IMR-90 (cell line): ENCODE results near the gene FABP7. TPM values are rescaled to one million over a fixed set of nuclear protein-coding genes. Genes with fewer than 3 reads are reported as not detected.

Experiments used
- ATAC-seq: fragments of 200-7000 bp; cut with Tn5 transposase; 2 replicates; pipeline ENCODE4 v1.9.1; 2020; ENCODE audit warnings: low read depth, mild to moderate bottlenecking, moderate library complexity
- BruUV-seq: library from RNA; stranded (reverse); fragments of 400-500 nt; replicated peaks from 2 replicates; lab custom pipeline; 2021; lab: Mats Ljungman, UMichigan
- CTCF ChIA-PET: fragments of 300-600 bp; formaldehyde crosslinking; extraction: SDS; loops from one replicate; lab custom pipeline; 2021; ENCODE audit warnings: antibody characterized with exemption; lab: Yijun Ruan, JAX
- POLR2A ChIA-PET: fragments of 300-600 bp; sonication (Branson Sonifier 250); formaldehyde crosslinking; loops from one replicate; lab custom pipeline; 2022; ENCODE audit warnings: antibody characterized with exemption; ENCODE audit not compliant: unreplicated experiment; lab: Charles Lee
- DNase-seq: peaks from one replicate; pipeline ENCODE4 v3.0.0; 2013
- H2AFZ ChIP-seq: replicated peaks from 2 replicates; pipeline ENCODE3; 2013; ENCODE audit warnings: low read length, mild to moderate bottlenecking; ENCODE audit not compliant: poor library complexity
- H2AK5ac ChIP-seq: 2 replicates; pipeline ENCODE4 v1.6.1; 2013; ENCODE audit warnings: low read depth, low read length, inconsistent platforms
- H2AK9ac ChIP-seq: replicated peaks from 2 replicates; pipeline ENCODE3; 2013; ENCODE audit warnings: mild to moderate bottlenecking, low read depth, low read length, moderate library complexity; ENCODE audit not compliant: poor library complexity
- H2BK120ac ChIP-seq: 2 replicates; pipeline ENCODE4 v1.6.1; 2013; ENCODE audit warnings: low read depth, low read length, inconsistent platforms
- H2BK15ac ChIP-seq: 3 replicates; pipeline ENCODE4 v1.6.1; 2013; ENCODE audit warnings: low read depth, low read length, inconsistent platforms
- H2BK20ac ChIP-seq: 2 replicates; pipeline ENCODE4 v1.6.1; 2013; ENCODE audit warnings: low read depth, mild to moderate bottlenecking, inconsistent platforms, low read length, moderate library complexity
- H2BK5ac ChIP-seq: 2 replicates; pipeline ENCODE4 v1.6.1; 2013; ENCODE audit warnings: mild to moderate bottlenecking, low read depth, low read length, inconsistent platforms; ENCODE audit not compliant: poor library complexity, severe bottlenecking
- H3K14ac ChIP-seq: replicated peaks from 2 replicates; pipeline ENCODE4 v1.6.1; 2013; ENCODE audit warnings: low read depth, low read length, inconsistent platforms
- H3K18ac ChIP-seq: 2 replicates; pipeline ENCODE4 v1.6.1; 2013; ENCODE audit warnings: low read depth, low read length, control low read depth
- H3K23ac ChIP-seq: 2 replicates; pipeline ENCODE4 v1.6.1; 2013; ENCODE audit warnings: low read depth, low read length, inconsistent platforms
- H3K27ac ChIP-seq: 2 replicates; pipeline ENCODE4 v1.5.1; 2013; ENCODE audit warnings: mild to moderate bottlenecking, control low read depth, low read length; ENCODE audit not compliant: insufficient read depth
- H3K27me3 ChIP-seq: 2 replicates; pipeline ENCODE4 v1.6.1; 2013; ENCODE audit warnings: low read length; ENCODE audit not compliant: control insufficient read depth, insufficient read depth
- H3K36me3 ChIP-seq: 2 replicates; pipeline ENCODE4 v1.6.1; 2013; ENCODE audit warnings: low read length, mixed read lengths; ENCODE audit not compliant: control insufficient read depth, insufficient read depth
- H3K4ac ChIP-seq: 2 replicates; pipeline ENCODE4 v1.6.1; 2013; ENCODE audit warnings: low read depth, low read length, inconsistent platforms
- H3K4me1 ChIP-seq: 2 replicates; pipeline ENCODE4 v1.6.1; 2013; ENCODE audit warnings: low read length, mixed read lengths; ENCODE audit not compliant: control insufficient read depth, insufficient read depth
- H3K4me2 ChIP-seq: 2 replicates; pipeline ENCODE4 v1.6.1; 2013; ENCODE audit warnings: low read depth, mild to moderate bottlenecking, control low read depth, low read length, moderate library complexity
- H3K4me3 ChIP-seq: 2 replicates; pipeline ENCODE4 v1.5.1; 2013; ENCODE audit warnings: low read depth, mild to moderate bottlenecking, control low read depth, low read length, moderate library complexity; ENCODE audit not compliant: insufficient read depth
- H3K56ac ChIP-seq: 2 replicates; pipeline ENCODE4 v1.6.1; 2013; ENCODE audit warnings: low read length, inconsistent platforms; ENCODE audit not compliant: insufficient read depth; ENCODE audit errors: extremely low read depth
- H3K79me1 ChIP-seq, 2 experiments: 2 replicates each; pipeline ENCODE4 v1.6.1; 2013; ENCODE audit warnings: low read length in 2 of 2, inconsistent platforms in 1 of 2, low read depth in 1 of 2
- H3K9ac ChIP-seq: 2 replicates; pipeline ENCODE4 v1.6.1; 2013; ENCODE audit warnings: low read depth, low read length, control low read depth
- H3K9me1 ChIP-seq: 2 replicates; pipeline ENCODE4 v1.6.1; 2013; ENCODE audit warnings: low read length, inconsistent platforms; ENCODE audit not compliant: insufficient read depth
- H3K9me3 ChIP-seq: 2 replicates; pipeline ENCODE4 v1.6.1; 2013; ENCODE audit warnings: low read length; ENCODE audit not compliant: control insufficient read depth, insufficient read depth
- H4K20me1 ChIP-seq: 2 replicates; pipeline ENCODE4 v1.6.1; 2013; ENCODE audit warnings: low read length, inconsistent platforms; ENCODE audit not compliant: insufficient read depth
- H4K5ac ChIP-seq: 2 replicates; pipeline ENCODE4 v1.6.1; 2013; ENCODE audit warnings: mild to moderate bottlenecking, low read depth, low read length, control low read depth
- H4K8ac ChIP-seq, 2 experiments: 2 replicates each; pipeline ENCODE4 v1.6.1; 2013; ENCODE audit warnings: low read depth in 2 of 2, low read length in 2 of 2, control low read depth in 1 of 2, inconsistent platforms in 1 of 2
- H4K91ac ChIP-seq: 2 replicates; pipeline ENCODE4 v1.6.1; 2013; ENCODE audit warnings: low read depth, low read length, inconsistent platforms; ENCODE audit not compliant: insufficient read depth
- CEBPB ChIP-seq: IDR thresholded peaks from 2 replicates; pipeline ENCODE4 v1.6.1; 2012; ENCODE audit warnings: low read depth, low read length, improper control_type of control experiment
- CHD1 ChIP-seq: IDR thresholded peaks from 2 replicates; pipeline ENCODE4 v1.6.1; 2012; ENCODE audit warnings: low read depth, low read length, improper control_type of control experiment
- ELK1 ChIP-seq: fragments of 150-350 bp; IDR thresholded peaks from 2 replicates; pipeline ENCODE4 v1.6.1; 2016; ENCODE audit warnings: low read depth, mild to moderate bottlenecking, low read length, moderate library complexity, borderline replicate concordance
- MAZ ChIP-seq: IDR thresholded peaks from 2 replicates; pipeline ENCODE4 v1.6.1; 2012; ENCODE audit warnings: low read depth, mild to moderate bottlenecking, low read length, improper control_type of control experiment, moderate library complexity, borderline replicate concordance
- MXI1 ChIP-seq: IDR thresholded peaks from 2 replicates; pipeline ENCODE4 v1.6.1; 2012; ENCODE audit warnings: low read depth, mild to moderate bottlenecking, low read length, moderate library complexity, borderline replicate concordance
- POLR2A ChIP-seq: IDR thresholded peaks from 2 replicates; pipeline ENCODE4 v1.6.1; 2012; ENCODE audit warnings: mild to moderate bottlenecking, low read depth, low read length
- RAD21 ChIP-seq: IDR thresholded peaks from 2 replicates; pipeline ENCODE4 v1.6.1; 2012; ENCODE audit warnings: low read length, improper control_type of control experiment
- WGBS, 2 experiments: methylation state at CpG; one replicate each; pipeline versions ENCODE4 v1.1.5 to v1.1.7; 2013; ENCODE audit warnings: missing lambda C conversion rate in 2 of 2; ENCODE audit not compliant: insufficient read length in 1 of 2; ENCODE audit errors: extremely low coverage in 2 of 2; 5-methylcytosine and 5-hydroxymethylcytosine counted together
- dilution Hi-C: fragments of 300-500 bp; cut with HindIII; formaldehyde crosslinking; loops from one replicate; pipeline ENCODE4 v1.14.3; 2018; ENCODE audit warnings: low sequenced_read_pairs; ENCODE audit not compliant: unreplicated experiment
- in situ Hi-C: fragments of 300-500 bp; cut with MboI; formaldehyde crosslinking; loops from 3 replicates; pipeline ENCODE4 v1.14.3; 2019; ENCODE audit warnings: low sequenced_read_pairs, inconsistent platforms, mixed read lengths
- intact Hi-C: fragments of 100-400 bp; cut with micrococcal nuclease; formaldehyde crosslinking; loops from 2 replicates; pipeline ENCODE4 v1.10.0; 2022
- polyA plus RNA-seq, 3 experiments: library from polyadenylated mRNA; depleted of rRNA; stranded (reverse); fragments of >200 nt; gene quantifications; 2 replicates each; pipeline ENCODE4 v1.2.3, GENCODE V29; 2012; ENCODE audit warnings: low replicate concordance in 1 of 3
- total RNA-seq: library from RNA; depleted of rRNA; stranded (reverse); fragments of >200 nt; gene quantifications from 2 replicates; pipeline ENCODE4 v1.2.3, GENCODE V29; 2012

FABP7 gene
- total and polyA plus RNA-seq, 2 of the 4 experiments (the other 2 are of a cell fraction): not detected

GRCh38 chr6:122817766-122818165, 38.2 kb downstream of the FABP7 start:
- Histone ChIP-seq H4K5ac (no peak overlapping the region), H4K8ac (no peak overlapping the region), H3K9me1 (no peaks in the 10 kb centered on the region), H3K27ac (no peak overlapping the region), H3K79me1 (no peaks in the 10 kb centered on the region), H3K23ac (no peak overlapping the region), H3K56ac (no peak overlapping the region), H3K27me3 (no peaks in the 10 kb centered on the region), H2BK120ac (no peak overlapping the region), H4K91ac (no peak overlapping the region), H3K36me3 (no peaks in the 10 kb centered on the region), H2AFZ (no peak overlapping the region), H2AK5ac (no peak overlapping the region), H3K4me1 (no peaks in the 10 kb centered on the region), H3K14ac (no peak overlapping the region), H2BK5ac (no peak overlapping the region), H3K9ac (no peak overlapping the region), H2BK15ac (no peak overlapping the region), H2BK20ac (no peak overlapping the region), H4K20me1 (no peaks in the 10 kb centered on the region), H3K9me3 (no peaks in the 10 kb centered on the region), H3K18ac (no peak overlapping the region), H2AK9ac (no peak overlapping the region), H3K4me2 (no peak overlapping the region), H3K4me3 (no peak overlapping the region), H3K4ac (no peak overlapping the region)
- ChIA-PET POLR2A (no interaction called here), CTCF (interaction anchor here (1.2 kb wide), 1 partner anchor 28 kb away, joined by 4 read pairs; no protein-coding TSS in a partner anchor)
- in situ Hi-C loops (no loop called here), intact Hi-C loops (no loop called here), dilution Hi-C loops (no loop called here)
- DNase-seq (no peak), ATAC-seq (no peak)
- TF ChIP-seq MAZ (no peak), ELK1 (no peak), CEBPB (no peak), RAD21 (no peak), MXI1 (no peak), CHD1 (no peak), POLR2A (no peak)
- no CpG with 5 or more reads among the region's 4 CpGs for WGBS, 2 experiments
- no TSS peak for BruUV-seq
